H9 (cell line): ENCODE measurements around the gene BEND7. TPM values are rescaled to one million over a fixed set of nuclear protein-coding genes. Genes with fewer than 3 reads are reported as not detected.
A peak's percentile ranks its signal among the peaks of the same experiment; 100 is the strongest.

Experiments used
- DNase-seq: peaks from one replicate; pipeline ENCODE4 v3.0.0-alpha.2; 2017
- H2AFZ ChIP-seq: one replicate; pipeline ENCODE4 v1.6.1; 2013; ENCODE audit warnings: mild to moderate bottlenecking, low read length, control low read depth, moderate library complexity
- H2AK5ac ChIP-seq: 2 replicates; pipeline ENCODE4 v1.6.1; 2013; ENCODE audit warnings: low read length, control low read depth, mixed read lengths; ENCODE audit not compliant: insufficient read length
- H2BK120ac ChIP-seq: one replicate; pipeline ENCODE4 v1.6.1; 2013; ENCODE audit warnings: low read depth, mild to moderate bottlenecking, low read length, control low read depth, inconsistent platforms; ENCODE audit not compliant: poor library complexity, severe bottlenecking
- H2BK12ac ChIP-seq: 2 replicates; pipeline ENCODE4 v1.6.1; 2013; ENCODE audit warnings: low read length, control low read depth, mixed read lengths, low read depth; ENCODE audit not compliant: insufficient read length
- H2BK15ac ChIP-seq: 2 replicates; pipeline ENCODE4 v1.6.1; 2013; ENCODE audit warnings: low read depth, low read length, control low read depth
- H2BK20ac ChIP-seq: one replicate; pipeline ENCODE4 v1.6.1; 2013; ENCODE audit warnings: low read depth, mild to moderate bottlenecking, low read length, control low read depth, inconsistent platforms; ENCODE audit not compliant: poor library complexity, severe bottlenecking
- H2BK5ac ChIP-seq: 2 replicates; pipeline ENCODE4 v1.6.1; 2013; ENCODE audit warnings: low read length, control low read depth, mixed read lengths; ENCODE audit not compliant: insufficient read length
- H3K14ac ChIP-seq: 2 replicates; pipeline ENCODE4 v1.6.1; 2013; ENCODE audit warnings: low read length, control low read depth; ENCODE audit not compliant: insufficient read depth
- H3K18ac ChIP-seq: 2 replicates; pipeline ENCODE4 v1.6.1; 2013; ENCODE audit warnings: low read depth, mild to moderate bottlenecking, mixed read lengths, low read length, control low read depth; ENCODE audit not compliant: insufficient read length
- H3K23ac ChIP-seq: 2 replicates; pipeline ENCODE4 v1.6.1; 2013; ENCODE audit warnings: low read length, control low read depth, mixed read lengths, low read depth; ENCODE audit not compliant: insufficient read length
- H3K23me2 ChIP-seq: 2 replicates; pipeline ENCODE4 v1.6.1; 2013; ENCODE audit warnings: low read depth, mild to moderate bottlenecking, mixed read lengths, low read length, control low read depth; ENCODE audit not compliant: insufficient read length, poor library complexity, severe bottlenecking
- H3K27ac ChIP-seq: 2 replicates; pipeline ENCODE4 v1.5.1; 2013; ENCODE audit warnings: low read length, control low read depth, mixed read lengths, low read depth; ENCODE audit not compliant: insufficient read length
- H3K27me3 ChIP-seq: 2 replicates; pipeline ENCODE4 v1.6.1; 2013; ENCODE audit warnings: low read length, control low read depth, inconsistent platforms; ENCODE audit not compliant: insufficient read depth
- H3K4ac ChIP-seq: 2 replicates; pipeline ENCODE4 v1.6.1; 2013; ENCODE audit warnings: low read depth, mild to moderate bottlenecking, control low read depth, inconsistent platforms, low read length, moderate library complexity
- H3K4me1 ChIP-seq: 2 replicates; pipeline ENCODE4 v1.6.1; 2013; ENCODE audit warnings: low read length, control low read depth, inconsistent platforms; ENCODE audit not compliant: insufficient read depth
- H3K4me2 ChIP-seq: 2 replicates; pipeline ENCODE4 v1.6.1; 2013; ENCODE audit warnings: low read length, control low read depth, mixed read lengths; ENCODE audit not compliant: insufficient read length, insufficient read depth
- H3K56ac ChIP-seq: 2 replicates; pipeline ENCODE4 v1.6.1; 2013; ENCODE audit warnings: low read depth, mild to moderate bottlenecking, mixed read lengths, low read length, control low read depth; ENCODE audit not compliant: insufficient read length
- H3K79me1 ChIP-seq: 2 replicates; pipeline ENCODE4 v1.6.1; 2013; ENCODE audit warnings: low read depth, mild to moderate bottlenecking, moderate library complexity, low read length, control low read depth, inconsistent platforms; ENCODE audit not compliant: insufficient read depth, poor library complexity, severe bottlenecking
- H3K79me2 ChIP-seq: 2 replicates; pipeline ENCODE4 v1.6.1; 2013; ENCODE audit warnings: low read length, control low read depth, inconsistent platforms; ENCODE audit not compliant: insufficient read depth
- H3K9ac ChIP-seq: 2 replicates; pipeline ENCODE4 v1.6.1; 2013; ENCODE audit warnings: low read length, control low read depth, mixed read lengths; ENCODE audit not compliant: insufficient read length; ENCODE audit errors: extremely low read depth
- H3K9me3 ChIP-seq: one replicate; pipeline ENCODE4 v1.6.1; 2013; ENCODE audit warnings: low read depth, low read length, inconsistent platforms; ENCODE audit not compliant: control insufficient read depth
- H3T11ph ChIP-seq: one replicate; pipeline ENCODE4 v1.6.1; 2013; ENCODE audit warnings: mild to moderate bottlenecking, low read length, control low read depth, inconsistent platforms
- H4K20me1 ChIP-seq: one replicate; pipeline ENCODE4 v1.6.1; 2013; ENCODE audit not compliant: control insufficient read depth, insufficient read length, insufficient read depth
- H4K5ac ChIP-seq: 2 replicates; pipeline ENCODE4 v1.6.1; 2013; ENCODE audit warnings: low read depth, mild to moderate bottlenecking, mixed read lengths, low read length, control low read depth; ENCODE audit not compliant: insufficient read length
- H4K8ac ChIP-seq: replicated peaks from 2 replicates; pipeline ENCODE4 v1.6.1; 2013; ENCODE audit warnings: low read length, control low read depth, mixed read lengths, low read depth; ENCODE audit not compliant: insufficient read length
- H4K91ac ChIP-seq: 2 replicates; pipeline ENCODE4 v1.6.1; 2013; ENCODE audit warnings: low read depth, mild to moderate bottlenecking, moderate library complexity, mixed read lengths, low read length, control low read depth; ENCODE audit not compliant: insufficient read length
- H3K27ac Mint-ChIP-seq, 3 experiments: 2 replicates in 2 of 3; 3 replicates in 1 of 3; pipeline ENCODE4 v1.8.0; 2020 to 2021; ENCODE audit warnings: mixed read lengths in 3 of 3, mild to moderate bottlenecking in 1 of 3, moderate library complexity in 1 of 3
- H3K27me3 Mint-ChIP-seq: 2 replicates; pipeline ENCODE4 v1.8.0; 2021; ENCODE audit warnings: low read depth, mild to moderate bottlenecking, moderate library complexity, mixed read lengths
- H3K36me3 Mint-ChIP-seq, 3 experiments: 2 replicates in 2 of 3; 3 replicates in 1 of 3; pipeline ENCODE4 v1.8.0; 2020 to 2021; ENCODE audit warnings: low read depth in 3 of 3, mixed read lengths in 3 of 3; ENCODE audit not compliant: insufficient read depth in 1 of 3
- H3K4me1 Mint-ChIP-seq, 2 experiments: 2 replicates each; pipeline ENCODE4 v1.8.0; 2020; ENCODE audit warnings: mixed read lengths in 2 of 2
- H3K4me3 Mint-ChIP-seq, 2 experiments: 2 replicates in 1 of 2; 3 replicates in 1 of 2; pipeline ENCODE4 v1.8.0; 2020 to 2021; ENCODE audit warnings: mild to moderate bottlenecking in 2 of 2, mixed read lengths in 2 of 2, moderate library complexity in 1 of 2
- H3K9me3 Mint-ChIP-seq, 2 experiments: 2 replicates in 1 of 2; 3 replicates in 1 of 2; pipeline ENCODE4 v1.8.0; 2020; ENCODE audit warnings: mild to moderate bottlenecking in 2 of 2, mixed read lengths in 2 of 2, moderate library complexity in 1 of 2
- CTCF ChIP-seq: fragments of 200-600 bp; sonication (generic); conservative IDR thresholded peaks from 3 replicates; pipeline ENCODE4 v1.8.0; 2021; ENCODE audit warnings: antibody characterized with exemption, mild to moderate bottlenecking
- WGBS: extraction: QIAGEN DNeasy Blood & Tissue Kit; methylation state at CpG from one replicate; pipeline ENCODE4 v1.1.7; 2013; ENCODE audit warnings: missing lambda C conversion rate, low lambda C conversion rate, mixed read lengths; ENCODE audit not compliant: insufficient read length; ENCODE audit errors: extremely low coverage; 5-methylcytosine and 5-hydroxymethylcytosine counted together
- total RNA-seq: library from RNA; stranded (reverse); gene quantifications from 2 replicates; pipeline ENCODE4 v1.2.1, GENCODE V29; 2021

BEND7 gene
- total RNA-seq, 1 experiment from 2014 or later: 17.7 TPM

DNA sequence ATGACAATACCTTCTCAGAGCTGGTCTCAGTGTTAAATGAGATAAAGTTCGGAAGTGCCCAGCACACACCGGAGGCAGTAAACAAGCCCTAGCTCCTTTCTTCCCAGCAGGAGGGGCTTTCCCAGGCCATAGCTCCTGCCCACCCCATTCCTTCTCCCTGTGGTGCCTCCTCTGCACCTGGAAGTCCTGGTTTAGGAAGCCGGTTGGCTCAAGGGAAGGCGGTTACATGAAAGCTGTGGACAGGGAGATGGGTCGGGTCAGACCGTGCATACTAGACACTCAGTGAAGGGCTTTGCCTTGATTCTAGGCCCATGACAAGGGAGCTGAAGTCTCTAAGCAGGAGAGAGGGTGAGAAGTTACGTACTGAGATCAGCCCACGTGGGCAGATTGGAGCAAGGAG, 8.6 kb downstream of the BEND7 start:
- H2BK15ac ChIP-seq: no peak overlapping the region
- H3K4me3 Mint-ChIP-seq: no peak overlapping the region
- H3K79me1 ChIP-seq: no peaks in the 10 kb centered on the region
- H2AK5ac ChIP-seq: no peak overlapping the region
- 0 out of 2 replicates have a peak, but pooled peaks cover 2% of the 10 kb centered on the region for H3K27me3 ChIP-seq
- no peak overlapping the region for H3K9ac ChIP-seq
- H3K4me1 Mint-ChIP-seq: peaks cover 10 to 12% of the 10 kb centered on the region in 2 experiments
- H3K9me3 ChIP-seq: no peaks in the 10 kb centered on the region
- H4K8ac ChIP-seq: no peak overlapping the region
- H4K20me1 ChIP-seq: no peaks in the 10 kb centered on the region
- no peaks in the 10 kb centered on the region for H3K9me3 Mint-ChIP-seq
- H3K27ac Mint-ChIP-seq: 0 out of 7 replicates have a peak overlapping the region, but pooled peaks of 1 of the 3 experiments have one; percentile 5
- no peak overlapping the region for H3K23ac ChIP-seq
- H2BK12ac ChIP-seq: no peak overlapping the region
- no peaks in the 10 kb centered on the region for H3K79me2 ChIP-seq
- H3K18ac ChIP-seq: no peak overlapping the region
- no CpG with 5 or more reads among the region's 8 CpGs for WGBS
- no peak overlapping the region for H3K4me2 ChIP-seq
- H2AFZ ChIP-seq: no peak overlapping the region
- no peak overlapping the region for H2BK120ac ChIP-seq
- peaks cover 0 to 6% (median 0%) of the 10 kb centered on the region in 3 experiments; a peak in 2 of 7 replicates for H3K36me3 Mint-ChIP-seq
- no peak overlapping the region for H3K56ac ChIP-seq
- no peak overlapping the region for H4K91ac ChIP-seq
- H3K27ac ChIP-seq: no peak overlapping the region
- no peak overlapping the region for H3T11ph ChIP-seq
- no peak overlapping the region for H2BK20ac ChIP-seq
- no peak overlapping the region for H3K4ac ChIP-seq
- peaks cover 3% of the 10 kb centered on the region; the same call in 1 of the 2 replicates for H3K27me3 Mint-ChIP-seq
- H3K4me1 ChIP-seq: no peaks in the 10 kb centered on the region
- TF ChIP-seq CTCF: no peak
- no peak overlapping the region for H3K14ac ChIP-seq
- DNase-seq: no peak
- no peak overlapping the region for H2BK5ac ChIP-seq
- H4K5ac ChIP-seq: no peak overlapping the region
- H3K23me2 ChIP-seq: no peaks in the 10 kb centered on the region
